H1 (cell line): Measurements from ENCODE around the gene EXTL2.

Source experiments
- ATF3 ChIP-seq: IDR thresholded peaks from 2 replicates; pipeline ENCODE4 v1.6.1; 2011; ENCODE audit warnings: low read depth, mild to moderate bottlenecking, low read length; ENCODE audit not compliant: insufficient read depth
- BRCA1 ChIP-seq: IDR thresholded peaks from 2 replicates; pipeline ENCODE4 v1.6.1; 2012; ENCODE audit warnings: low read depth, low read length, improper control_type of control experiment
- CTCF ChIP-seq, 3 experiments: IDR thresholded peaks; 1 replicate in 2 of 3; 2 replicates in 1 of 3; pipeline versions ENCODE4 v1.5.1 to v1.6.1; 2011; ENCODE audit warnings: low read length in 3 of 3, mild to moderate bottlenecking in 3 of 3, inconsistent platforms in 2 of 3, low read depth in 1 of 3, moderate library complexity in 1 of 3; ENCODE audit not compliant: insufficient read depth in 1 of 3; ENCODE audit errors: control extremely low read depth in 1 of 3
- EZH2 ChIP-seq: fragments of 200-600 bp; sonication (generic); IDR thresholded peaks from 2 replicates; pipeline ENCODE4 v1.7.1; 2012; ENCODE audit warnings: low read depth, mild to moderate bottlenecking, moderate library complexity, low read length, inconsistent platforms; ENCODE audit not compliant: severe bottlenecking
- JUND ChIP-seq: IDR thresholded peaks from 2 replicates; pipeline ENCODE4 v1.6.1; 2011; ENCODE audit warnings: mild to moderate bottlenecking, improper control_type of control experiment, low read length
- POLR2A ChIP-seq, 2 experiments: IDR thresholded peaks; 1 replicate in 1 of 2; 2 replicates in 1 of 2; pipeline ENCODE4 v1.6.1; 2011; ENCODE audit warnings: low read depth in 2 of 2, low read length in 2 of 2, mild to moderate bottlenecking in 2 of 2; ENCODE audit errors: control extremely low read depth in 1 of 2
- SIN3A ChIP-seq, 2 experiments: IDR thresholded peaks in 1 of 2; conservative IDR thresholded peaks in 1 of 2; 2 replicates each; pipeline ENCODE4 v1.6.1; 2011 to 2012; ENCODE audit warnings: low read length in 2 of 2, improper control_type of control experiment in 1 of 2, low read depth in 1 of 2, mild to moderate bottlenecking in 1 of 2
- TEAD4 ChIP-seq: IDR thresholded peaks from 2 replicates; pipeline ENCODE4 v1.6.1; 2012; ENCODE audit warnings: low read depth, low read length, inconsistent platforms, mixed read lengths
- ZNF274 ChIP-seq: IDR thresholded peaks from 2 replicates; pipeline ENCODE4 v1.7.0; 2012; ENCODE audit warnings: low read length, borderline replicate concordance; ENCODE audit errors: extremely low read depth

- no peak for TF ChIP-seq CTCF (IDR thresholded peaks at IDR 0.05; ENCODE audit: control extremely low read depth in 1 of 3, insufficient read depth in 1 of 3, low read depth in 1 of 3, low read length in 3 of 3)
- TF ChIP-seq ATF3, result no peak
- TF ChIP-seq TEAD4, result no peak
- TF ChIP-seq SIN3A (conservative IDR thresholded peaks at IDR 0.05 in 1 of 2, IDR thresholded peaks at IDR 0.05 in 1 of 2; ENCODE audit: low read depth in 1 of 2, low read length in 2 of 2), result no peak
- no peak for TF ChIP-seq POLR2A (IDR thresholded peaks at IDR 0.05; ENCODE audit: control extremely low read depth in 1 of 2, low read depth in 2 of 2, low read length in 2 of 2)
- TF ChIP-seq JUND, result no peak
- no peak for TF ChIP-seq EZH2
- no peak for TF ChIP-seq BRCA1
- no peak for TF ChIP-seq ZNF274
These were observed 24.6 kb downstream of the EXTL2 start for GRCh38 chr1:100869996-100870395.
